HUES48 (cell line): ENCODE measurements around the gene MSANTD1.

Experiments used
- H3K27ac ChIP-seq: one replicate; pipeline ENCODE4 v1.7.0; 2013; ENCODE audit warnings: low read depth, low read length, inconsistent platforms
- H3K27me3 ChIP-seq: 2 replicates; pipeline ENCODE4 v1.6.1; 2013; ENCODE audit warnings: mild to moderate bottlenecking, low read length; ENCODE audit not compliant: control insufficient read depth, insufficient read depth
- H3K36me3 ChIP-seq: 2 replicates; pipeline ENCODE4 v1.6.1; 2013; ENCODE audit warnings: low read length; ENCODE audit not compliant: control insufficient read depth, insufficient read depth
- H3K4me1 ChIP-seq: 2 replicates; pipeline ENCODE4 v1.6.1; 2013; ENCODE audit warnings: mild to moderate bottlenecking, low read length; ENCODE audit not compliant: control insufficient read depth, insufficient read depth
- H3K4me3 ChIP-seq: 2 replicates; pipeline ENCODE4 v1.5.1; 2013; ENCODE audit warnings: mild to moderate bottlenecking, low read depth, low read length
- H3K9ac ChIP-seq: 2 replicates; pipeline ENCODE4 v1.6.1; 2013; ENCODE audit warnings: mild to moderate bottlenecking, low read depth, low read length, moderate library complexity
- H3K9me3 ChIP-seq: 2 replicates; pipeline ENCODE4 v1.6.1; 2013; ENCODE audit warnings: low read length; ENCODE audit not compliant: control insufficient read depth, insufficient read depth

The MSANTD1 gene

DNA sequence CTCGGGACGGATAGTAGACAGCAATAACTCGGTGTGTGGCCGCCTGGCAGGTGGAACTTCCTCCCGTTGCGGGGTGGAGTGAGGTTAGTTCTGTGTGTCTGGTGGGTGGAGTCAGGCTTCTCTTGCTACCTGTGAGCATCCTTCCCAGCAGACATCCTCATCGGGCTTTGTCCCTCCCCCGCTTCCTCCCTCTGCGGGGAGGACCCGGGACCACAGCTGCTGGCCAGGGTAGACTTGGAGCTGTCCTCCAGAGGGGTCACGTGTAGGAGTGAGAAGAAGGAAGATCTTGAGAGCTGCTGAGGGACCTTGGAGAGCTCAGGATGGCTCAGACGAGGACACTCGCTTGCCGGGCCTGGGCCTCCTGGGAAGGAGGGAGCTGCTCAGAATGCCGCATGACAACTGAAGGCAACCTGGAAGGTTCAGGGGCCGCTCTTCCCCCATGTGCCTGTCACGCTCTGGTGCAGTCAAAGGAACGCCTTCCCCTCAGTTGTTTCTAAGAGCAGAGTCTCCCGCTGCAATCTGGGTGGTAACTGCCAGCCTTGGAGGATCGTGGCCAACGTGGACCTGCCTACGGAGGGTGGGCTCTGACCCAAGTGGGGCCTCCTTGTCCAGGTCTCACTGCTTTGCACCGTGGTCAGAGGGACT is 5.7 kb upstream of the MSANTD1 start:
- Histone ChIP-seq H3K9me3 (no peaks in the 10 kb centered on the region), H3K4me3 (no peak overlapping the region), H3K27ac (no peak overlapping the region), H3K36me3 (peaks cover 34% of the 10 kb centered on the region), H3K27me3 (peaks cover 18% of the 10 kb centered on the region), H3K4me1 (peaks cover 7% of the 10 kb centered on the region), H3K9ac (no peak overlapping the region)

- Histone ChIP-seq H3K9ac (no peak overlapping the region), H3K36me3 (peaks cover 32% of the 10 kb centered on the region), H3K9me3 (no peaks in the 10 kb centered on the region), H3K27ac (no peak overlapping the region), H3K27me3 (peaks cover 11% of the 10 kb centered on the region), H3K4me3 (no peak overlapping the region), H3K4me1 (peaks cover 5% of the 10 kb centered on the region)
Measured at GRCh38 chr4:3244002-3244401, 5.0 kb upstream of the MSANTD1 start.

- H3K36me3 ChIP-seq = peaks cover 24% of the 10 kb centered on the region
- H3K27me3 ChIP-seq = 0 out of 2 replicates have a peak, but pooled peaks cover 3% of the 10 kb centered on the region
- no peaks in the 10 kb centered on the region for H3K9me3 ChIP-seq
- H3K4me1 ChIP-seq = peaks cover 5% of the 10 kb centered on the region
- H3K27ac ChIP-seq = no peak overlapping the region
- H3K4me3 ChIP-seq = no peak overlapping the region
- H3K9ac ChIP-seq = no peak overlapping the region
Measured at GRCh38 chr4:3244747-3245146, 4.2 kb upstream of the MSANTD1 start.

DNA sequence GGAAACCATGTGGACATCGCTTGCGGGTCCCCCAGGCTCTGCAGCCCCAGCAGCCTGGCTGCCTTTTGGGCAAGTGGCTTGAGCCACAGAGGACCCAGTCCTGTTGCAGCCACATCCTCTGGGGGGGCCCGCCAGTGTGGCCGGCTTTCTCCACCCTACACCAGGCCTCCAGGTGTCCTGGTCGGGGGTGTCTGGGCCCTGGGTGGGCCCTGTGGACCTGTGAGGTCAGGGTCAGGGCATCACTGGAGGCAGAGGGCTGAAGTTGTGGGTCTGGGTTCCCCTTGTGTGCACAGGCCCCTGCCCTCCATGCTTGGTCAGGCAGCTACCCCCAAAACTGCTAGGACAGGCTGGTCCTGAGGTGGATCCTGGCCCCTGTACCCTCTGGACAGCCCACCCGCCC is 3.3 kb upstream of the MSANTD1 start:
- Histone ChIP-seq H3K36me3 (peaks cover 15% of the 10 kb centered on the region), H3K4me3 (no peak overlapping the region), H3K27ac (no peak overlapping the region), H3K4me1 (peaks cover 9% of the 10 kb centered on the region), H3K27me3 (no peaks in the 10 kb centered on the region), H3K9me3 (no peaks in the 10 kb centered on the region), H3K9ac (no peak overlapping the region)

- Histone ChIP-seq H3K9me3 (no peaks in the 10 kb centered on the region), H3K27ac (no peak overlapping the region), H3K4me1 (peaks cover 8% of the 10 kb centered on the region), H3K36me3 (peaks cover 9% of the 10 kb centered on the region; the same call in 1 of the 2 replicates), H3K4me3 (no peak overlapping the region), H3K9ac (no peak overlapping the region), H3K27me3 (no peaks in the 10 kb centered on the region)
Measured at GRCh38 chr4:3246458-3247398, 2.2 kb upstream of the MSANTD1 start.

GRCh38 chr4:3247399-3248177 is 1.4 kb upstream of the MSANTD1 start:
- Histone ChIP-seq H3K27me3 (no peaks in the 10 kb centered on the region), H3K36me3 (0 out of 2 replicates have a peak, but pooled peaks cover 4% of the 10 kb centered on the region), H3K27ac (no peak overlapping the region), H3K4me3 (no peak overlapping the region), H3K4me1 (peaks cover 4% of the 10 kb centered on the region; the same call in 1 of the 2 replicates), H3K9ac (no peak overlapping the region), H3K9me3 (no peaks in the 10 kb centered on the region)

DNA sequence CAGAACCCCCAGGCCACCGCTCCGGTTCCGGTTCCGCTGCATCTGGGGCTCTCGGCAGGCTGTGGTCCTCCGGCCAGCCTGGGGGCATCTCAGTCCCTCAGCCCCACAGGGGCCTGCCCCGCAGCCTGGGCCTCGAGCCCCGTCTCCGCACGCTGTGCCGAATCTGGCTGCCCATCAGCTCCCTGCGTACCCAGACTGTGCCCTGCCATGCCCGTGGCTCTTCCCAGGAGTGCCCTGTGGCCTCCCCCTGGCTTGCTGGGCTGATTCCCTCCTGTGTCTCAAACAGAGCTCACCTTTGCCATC is 830 bp upstream of the MSANTD1 start:
- H3K27ac ChIP-seq = no peak overlapping the region
- H3K36me3 ChIP-seq = 0 out of 2 replicates have a peak, but pooled peaks cover 4% of the 10 kb centered on the region
- H3K4me3 ChIP-seq = no peak overlapping the region
- H3K27me3 ChIP-seq = no peaks in the 10 kb centered on the region
- H3K9ac ChIP-seq = no peak overlapping the region
- H3K4me1 ChIP-seq = peaks cover 4% of the 10 kb centered on the region; the same call in 1 of the 2 replicates
- H3K9me3 ChIP-seq = no peaks in the 10 kb centered on the region

GRCh38 chr4:3249711-3250437 is 915 bp downstream of the MSANTD1 start:
- Histone ChIP-seq H3K36me3 (no peaks in the 10 kb centered on the region), H3K27ac (no peak overlapping the region), H3K27me3 (no peaks in the 10 kb centered on the region), H3K9me3 (no peaks in the 10 kb centered on the region), H3K4me3 (no peak overlapping the region), H3K9ac (no peak overlapping the region), H3K4me1 (peaks cover 4% of the 10 kb centered on the region; the same call in 1 of the 2 replicates)

GRCh38 chr4:3250438-3250955 is 1.5 kb downstream of the MSANTD1 start:
- Histone ChIP-seq H3K27ac (peak overlapping the region; percentile 12), H3K9ac (no peak overlapping the region), H3K27me3 (no peaks in the 10 kb centered on the region), H3K4me1 (peaks cover 4% of the 10 kb centered on the region; the same call in 1 of the 2 replicates), H3K36me3 (no peaks in the 10 kb centered on the region), H3K9me3 (no peaks in the 10 kb centered on the region), H3K4me3 (no peak overlapping the region)

- peaks cover 4% of the 10 kb centered on the region; the same call in 1 of the 2 replicates for H3K4me1 ChIP-seq
- no peak overlapping the region for H3K4me3 ChIP-seq
- peak overlapping the region; percentile 12 for H3K27ac ChIP-seq
- no peaks in the 10 kb centered on the region for H3K27me3 ChIP-seq
- no peaks in the 10 kb centered on the region for H3K9me3 ChIP-seq
- H3K36me3 ChIP-seq = no peaks in the 10 kb centered on the region
- no peak overlapping the region for H3K9ac ChIP-seq
Measured at GRCh38 chr4:3250956-3251690, 2.2 kb downstream of the MSANTD1 start.
